ENCODE results near the gene APBB2.

APBB2 gene

GRCh38 chr4:40969501-40969900 lies 244.8 kb downstream of the APBB2 start:
- Histone ChIP-seq H3K27me3 (ENCODE audit: insufficient read depth, low read length) (no peaks in the 10 kb centered on the region), H3K4me1 (ENCODE audit: insufficient read depth, low read length, severe bottlenecking) (no peaks in the 10 kb centered on the region), H3K9me2 (ENCODE audit: low read depth, low read length) (no peaks in the 10 kb centered on the region), H3K36me3 (ENCODE audit: insufficient read depth, low read length) (no peaks in the 10 kb centered on the region), H3K9ac (ENCODE audit: low read length) (no peak overlapping the region), H3K27ac (ENCODE audit: low read depth, low read length, poor library complexity, severe bottlenecking) (no peak overlapping the region), H4K20me1 (ENCODE audit: insufficient read depth, low read length) (no peaks in the 10 kb centered on the region), H3F3A (ENCODE audit: insufficient read depth, low read length) (no peaks in the 10 kb centered on the region), H3K4me2 (ENCODE audit: low read length) (no peak overlapping the region), H2AFZ (ENCODE audit: low read length) (no peak overlapping the region), H3K79me2 (ENCODE audit: insufficient read depth, low read length) (no peaks in the 10 kb centered on the region), H3K9me3 (ENCODE audit: low read length) (no peaks in the 10 kb centered on the region), H3K4me3 (ENCODE audit: low read depth, low read length, poor library complexity, severe bottlenecking) (no peak overlapping the region)
- TF ChIP-seq, protein P1, sequence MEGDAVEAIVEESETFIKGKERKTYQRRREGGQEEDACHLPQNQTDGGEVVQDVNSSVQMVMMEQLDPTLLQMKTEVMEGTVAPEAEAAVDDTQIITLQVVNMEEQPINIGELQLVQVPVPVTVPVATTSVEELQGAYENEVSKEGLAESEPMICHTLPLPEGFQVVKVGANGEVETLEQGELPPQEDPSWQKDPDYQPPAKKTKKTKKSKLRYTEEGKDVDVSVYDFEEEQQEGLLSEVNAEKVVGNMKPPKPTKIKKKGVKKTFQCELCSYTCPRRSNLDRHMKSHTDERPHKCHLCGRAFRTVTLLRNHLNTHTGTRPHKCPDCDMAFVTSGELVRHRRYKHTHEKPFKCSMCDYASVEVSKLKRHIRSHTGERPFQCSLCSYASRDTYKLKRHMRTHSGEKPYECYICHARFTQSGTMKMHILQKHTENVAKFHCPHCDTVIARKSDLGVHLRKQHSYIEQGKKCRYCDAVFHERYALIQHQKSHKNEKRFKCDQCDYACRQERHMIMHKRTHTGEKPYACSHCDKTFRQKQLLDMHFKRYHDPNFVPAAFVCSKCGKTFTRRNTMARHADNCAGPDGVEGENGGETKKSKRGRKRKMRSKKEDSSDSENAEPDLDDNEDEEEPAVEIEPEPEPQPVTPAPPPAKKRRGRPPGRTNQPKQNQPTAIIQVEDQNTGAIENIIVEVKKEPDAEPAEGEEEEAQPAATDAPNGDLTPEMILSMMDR (IDR thresholded peaks at IDR 0.05; ENCODE audit: low read length), result no peak

DNA sequence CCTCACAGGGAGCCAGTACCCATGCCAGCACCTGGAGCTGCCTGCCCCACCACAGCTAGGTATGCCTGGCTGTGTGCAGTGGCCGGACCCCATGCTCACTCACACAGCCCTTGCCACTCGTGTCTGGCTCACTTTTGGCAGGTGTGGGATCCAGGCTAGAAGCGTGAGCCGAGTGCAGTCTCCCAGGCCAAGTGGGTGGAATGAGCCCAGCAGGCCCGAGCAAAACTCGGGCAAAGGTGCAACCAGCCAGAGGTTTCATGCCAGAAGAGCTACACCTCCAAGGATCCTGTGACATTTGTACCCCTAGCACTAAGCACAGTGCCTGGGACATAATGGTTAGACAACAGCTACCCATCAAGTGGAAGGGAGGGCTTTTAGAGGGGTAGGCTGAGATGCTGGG lies 246.8 kb downstream of the APBB2 start:
- H3K27me3 ChIP-seq (ENCODE audit: insufficient read depth, low read length), result no peaks in the 10 kb centered on the region
- TF ChIP-seq EZH2 (IDR thresholded peaks at IDR 0.05; ENCODE audit: borderline replicate concordance, low read length), result no peak
- TF ChIP-seq, protein P1 (IDR thresholded peaks at IDR 0.05; ENCODE audit: low read length), result no peak
- H3K9me2 ChIP-seq (ENCODE audit: low read depth, low read length), result no peaks in the 10 kb centered on the region
- no peaks in the 10 kb centered on the region for H3K36me3 ChIP-seq (ENCODE audit: insufficient read depth, low read length)
- no peaks in the 10 kb centered on the region for H3K79me2 ChIP-seq (ENCODE audit: insufficient read depth, low read length)
- H3K9ac ChIP-seq (ENCODE audit: low read length), result no peak overlapping the region
- H3F3A ChIP-seq (ENCODE audit: insufficient read depth, low read length), result no peaks in the 10 kb centered on the region
- H4K20me1 ChIP-seq (ENCODE audit: insufficient read depth, low read length), result no peaks in the 10 kb centered on the region
- no peaks in the 10 kb centered on the region for H3K9me3 ChIP-seq (ENCODE audit: low read length)
- H3K4me3 ChIP-seq (ENCODE audit: low read depth, low read length, poor library complexity, severe bottlenecking), result no peak overlapping the region
- H2AFZ ChIP-seq (ENCODE audit: low read length), result no peak overlapping the region
- H3K4me2 ChIP-seq (ENCODE audit: low read length), result no peak overlapping the region
- H3K4me1 ChIP-seq (ENCODE audit: insufficient read depth, low read length, severe bottlenecking), result no peaks in the 10 kb centered on the region
- H3K27ac ChIP-seq (ENCODE audit: low read depth, low read length, poor library complexity, severe bottlenecking), result no peak overlapping the region

- H3K4me2 ChIP-seq (ENCODE audit: low read length), result no peak overlapping the region
- H3K9me3 ChIP-seq (ENCODE audit: low read length), result no peaks in the 10 kb centered on the region
- no peak for TF ChIP-seq EZH2 (IDR thresholded peaks at IDR 0.05; ENCODE audit: borderline replicate concordance, low read length)
- TF ChIP-seq, protein P1 (IDR thresholded peaks at IDR 0.05; ENCODE audit: low read length), result no peak
- no peak overlapping the region for H3K27ac ChIP-seq (ENCODE audit: low read depth, low read length, poor library complexity, severe bottlenecking)
- no peaks in the 10 kb centered on the region for H3K4me1 ChIP-seq (ENCODE audit: insufficient read depth, low read length, severe bottlenecking)
- H4K20me1 ChIP-seq (ENCODE audit: insufficient read depth, low read length), result no peaks in the 10 kb centered on the region
- H2AFZ ChIP-seq (ENCODE audit: low read length), result no peak overlapping the region
- no peak overlapping the region for H3K4me3 ChIP-seq (ENCODE audit: low read depth, low read length, poor library complexity, severe bottlenecking)
- no peaks in the 10 kb centered on the region for H3K27me3 ChIP-seq (ENCODE audit: insufficient read depth, low read length)
- H3K9me2 ChIP-seq (ENCODE audit: low read depth, low read length), result no peaks in the 10 kb centered on the region
- H3K36me3 ChIP-seq (ENCODE audit: insufficient read depth, low read length), result no peaks in the 10 kb centered on the region
- H3K9ac ChIP-seq (ENCODE audit: low read length), result no peak overlapping the region
- no peaks in the 10 kb centered on the region for H3F3A ChIP-seq (ENCODE audit: insufficient read depth, low read length)
- no peaks in the 10 kb centered on the region for H3K79me2 ChIP-seq (ENCODE audit: insufficient read depth, low read length)
Observed at GRCh38 chr4:40966091-40966490, 248.3 kb downstream of the APBB2 start.

Measured in OCI-LY1 (cell line).